HG02938 (cell line): ENCODE results near the gene ITIH4.

Source experiments
- ATAC-seq: cut with Tn5 transposase; IDR thresholded peaks from one replicate; pipeline ENCODE4 v1.9.1; 2021; ENCODE audit warnings: mild to moderate bottlenecking, moderate library complexity; ENCODE audit not compliant: unreplicated experiment

ITIH4 gene

GRCh38 chr3:52773361-52774065 lies 57.0 kb downstream of the ITIH4 start:
- no peak for ATAC-seq

GRCh38 chr3:52771702-52772101 lies 58.8 kb downstream of the ITIH4 start:
- ATAC-seq, result no peak

GRCh38 chr3:52771334-52771681 lies 59.2 kb downstream of the ITIH4 start:
- no peak for ATAC-seq

GRCh38 chr3:52770496-52771333 lies 59.8 kb downstream of the ITIH4 start, which contains the start of gene NEK4:
Gene NEK4 (minus strand): TSS chr3:52770940. CDS start chr3:52770746, 194 bp downstream.
- ATAC-seq, result peak; percentile 87

GRCh38 chr3:52769786-52770455 lies 60.6 kb downstream of the ITIH4 start:
- no peak for ATAC-seq

- no peak for ATAC-seq
Measured at GRCh38 chr3:52763466-52763865, 67.0 kb downstream of the ITIH4 start.
